Measurements from ENCODE around the gene HOXC12. TPM values are rescaled to one million over a fixed set of nuclear protein-coding genes. Genes with fewer than 3 reads are reported as not detected.

The HOXC12 gene
- not detected in 3 replicates for total RNA-seq

- Mint-ChIP-seq H3K4me1 (peaks cover 14% of the 10 kb centered on the region), H3K27ac (no peak within 1 kb of the TSS), H3K27me3 (ENCODE audit: low read depth) (peaks cover 98% of the 10 kb centered on the region), H3K4me3 (no peak within 1 kb of the TSS), H3K36me3 (no peaks in the 10 kb centered on the region), H3K9me3 (no peaks in the 10 kb centered on the region)
- no peak for TF ChIP-seq CTCF (IDR thresholded peaks at IDR 0.05; ENCODE audit: unreplicated experiment)
- no peak for DNase-seq (ENCODE audit: low spot score in 2 of 2, unreplicated experiment in 2 of 2)
Measured at GRCh38 chr12:53954694-53955035, at the start of gene HOXC12. TSS of gene HOXC12 (plus strand) at chr12:53954903. CDS start at chr12:53954930, 27 bp downstream.

- H3K9me3 Mint-ChIP-seq, result no peaks in the 10 kb centered on the region
- no peak overlapping the region for H3K4me3 Mint-ChIP-seq
- TF ChIP-seq CTCF (IDR thresholded peaks at IDR 0.05; ENCODE audit: unreplicated experiment), result no peak
- H3K27ac Mint-ChIP-seq, result no peak overlapping the region
- DNase-seq (ENCODE audit: low spot score in 2 of 2, unreplicated experiment in 2 of 2), result no peak
- H3K36me3 Mint-ChIP-seq, result no peaks in the 10 kb centered on the region
- no peaks in the 10 kb centered on the region for H3K4me1 Mint-ChIP-seq
- peaks cover 55% of the 10 kb centered on the region for H3K27me3 Mint-ChIP-seq (ENCODE audit: low read depth)
Measured at GRCh38 chr12:53907103-53907502, 47.6 kb upstream of the HOXC12 start.

- Mint-ChIP-seq H3K27ac (no peak overlapping the region), H3K27me3 (ENCODE audit: low read depth) (peaks cover 94% of the 10 kb centered on the region), H3K9me3 (no peaks in the 10 kb centered on the region), H3K36me3 (no peaks in the 10 kb centered on the region), H3K4me1 (no peaks in the 10 kb centered on the region), H3K4me3 (no peak overlapping the region)
- no peak for TF ChIP-seq CTCF (IDR thresholded peaks at IDR 0.05; ENCODE audit: unreplicated experiment)
- DNase-seq (ENCODE audit: low spot score in 2 of 2, unreplicated experiment in 2 of 2), result no peak
Measured at GRCh38 chr12:53916788-53917655, 37.7 kb upstream of the HOXC12 start.

GRCh38 chr12:53924521-53925405 lies 29.9 kb upstream of the HOXC12 start:
- DNase-seq (ENCODE audit: low spot score in 2 of 2, unreplicated experiment in 2 of 2), result no peak
- no peak for TF ChIP-seq CTCF (IDR thresholded peaks at IDR 0.05; ENCODE audit: unreplicated experiment)
- H3K4me1 Mint-ChIP-seq, result no peaks in the 10 kb centered on the region
- no peak overlapping the region for H3K27ac Mint-ChIP-seq
- H3K27me3 Mint-ChIP-seq (ENCODE audit: low read depth), result peaks cover 98% of the 10 kb centered on the region
- peaks cover 3% of the 10 kb centered on the region for H3K9me3 Mint-ChIP-seq
- H3K36me3 Mint-ChIP-seq, result no peaks in the 10 kb centered on the region
- no peak overlapping the region for H3K4me3 Mint-ChIP-seq

GRCh38 chr12:53927220-53928029 lies 27.3 kb upstream of the HOXC12 start:
- Mint-ChIP-seq H3K9me3 (peaks cover 3% of the 10 kb centered on the region), H3K4me3 (no peak overlapping the region), H3K4me1 (no peaks in the 10 kb centered on the region), H3K27ac (no peak overlapping the region), H3K27me3 (ENCODE audit: low read depth) (peaks cover 100% of the 10 kb centered on the region), H3K36me3 (no peaks in the 10 kb centered on the region)
- no peak for DNase-seq (ENCODE audit: low spot score in 2 of 2, unreplicated experiment in 2 of 2)
- no peak for TF ChIP-seq CTCF (IDR thresholded peaks at IDR 0.05; ENCODE audit: unreplicated experiment)
